ENCODE data around the gene PDSS1.
"Not testable (repeated sequence)": the region's sequence is repeated elsewhere in the genome, so short reads cannot be mapped to it uniquely, and the experiment has no call there.

- TF ChIP-seq CTCF (conservative IDR thresholded peaks at IDR 0.05; ENCODE audit: low read length); EZH2phosphoT487 (IDR thresholded peaks at IDR 0.05; ENCODE audit: borderline replicate concordance): not testable (repeated sequence)
Observed at GRCh38 chr10:26789779-26790178, 92.3 kb downstream of the PDSS1 start.
